DOHH2 (cell line): Measurements from ENCODE around the gene RIMKLB.

Experiments used
- CTCF ChIP-seq: fragments of 200-600 bp; sonication (generic); IDR thresholded peaks from one replicate; pipeline ENCODE4 v1.5.1; 2014; ENCODE audit warnings: antibody characterized with exemption, mild to moderate bottlenecking, low read depth, low read length; ENCODE audit not compliant: poor library complexity, severe bottlenecking
- EZH2phosphoT487 ChIP-seq: fragments of 200-600 bp; sonication (generic); IDR thresholded peaks from 2 replicates; pipeline ENCODE4 v1.6.1; 2017; ENCODE audit warnings: borderline replicate concordance, mild to moderate bottlenecking, antibody characterized with exemption, low read length, moderate library complexity, mixed read lengths

GRCh38 chr12:8681129-8681884 is 16.5 kb upstream of the RIMKLB start:
- TF ChIP-seq CTCF (no peak), EZH2phosphoT487 (no peak)
